Transverse colon (tissue), 4 donors: Measurements from ENCODE around the gene CPD. TPM values are rescaled to one million over a fixed set of nuclear protein-coding genes. Genes with fewer than 3 reads are reported as not detected.

Experiments used
- DNase-seq: peaks from one replicate; pipeline ENCODE4 v3.0.0-alpha.2; 2019
- H3K27ac ChIP-seq, 4 donors: fragments of 200-600 bp; sonication (generic); 2 replicates each; pipeline ENCODE4 v1.5.1; 2016 to 2018; ENCODE audit warnings: inconsistent platforms in 4 of 4
- H3K27me3 ChIP-seq: fragments of 200-600 bp; sonication (generic); 2 replicates; pipeline ENCODE4 v1.5.1; 2017; ENCODE audit warnings: inconsistent platforms
- H3K36me3 ChIP-seq, 4 donors: fragments of 200-600 bp; sonication (generic); 2 replicates each; pipeline ENCODE4 v1.5.1; 2017 to 2019; ENCODE audit warnings: inconsistent platforms in 4 of 4
- H3K4me1 ChIP-seq, 4 donors: fragments of 200-600 bp; sonication (generic); 2 replicates each; pipeline ENCODE4 v1.5.1; 2017 to 2020; ENCODE audit warnings: inconsistent platforms in 4 of 4
- H3K4me3 ChIP-seq, 4 donors: fragments of 200-600 bp; sonication (generic); 1 replicate in 1 of 4; 2 replicates in 3 of 4; pipeline versions ENCODE4 v1.5.1 to v1.6.1; 2017 to 2019; ENCODE audit warnings: inconsistent platforms in 4 of 4
- H3K9me3 ChIP-seq, 2 donors: fragments of 200-600 bp; sonication (generic); 2 replicates each; pipeline ENCODE4 v1.5.1; 2017 to 2019; ENCODE audit warnings: inconsistent platforms in 2 of 2
- EP300 ChIP-seq: sonication (generic); formaldehyde crosslinking; IDR thresholded peaks from one replicate; pipeline ENCODE4 v1.6.1; 2017; ENCODE audit warnings: antibody characterized with exemption, low read depth
- POLR2A ChIP-seq: fragments of 450-650 bp; IDR thresholded peaks from one replicate; pipeline ENCODE4 v1.6.1; 2016; ENCODE audit warnings: antibody characterized with exemption, mild to moderate bottlenecking, moderate library complexity
- POLR2AphosphoS5 ChIP-seq, 3 donors: sonication (generic); formaldehyde crosslinking; IDR thresholded peaks; one replicate each; pipeline ENCODE4 v1.6.1; 2016; ENCODE audit warnings: antibody characterized with exemption in 3 of 3
- WGBS, 2 donors: methylation state at CpG; one replicate each; pipeline ENCODE4 v1.1.5; 2018; ENCODE audit warnings: low coverage in 1 of 2; 5-methylcytosine and 5-hydroxymethylcytosine counted together
- in situ Hi-C, 4 donors: fragments of 200-750 bp; cut with MboI; loops; one replicate each; pipeline versions ENCODE4 v1.15.0 to v1.15.1; 2017; ENCODE audit warnings: low sequenced_read_pairs in 3 of 4, low pct_ligation_motif_present in 1 of 4, low pct_unique_long_range_greater_than_20kb in 1 of 4
- intact Hi-C: fragments of 100-400 bp; cut with DNase I; formaldehyde crosslinking; loops from one replicate; pipeline ENCODE4 v1.15.1; 2023; ENCODE audit warnings: low total_unique reads
- total RNA-seq, 4 donors: library from RNA; depleted of rRNA; stranded (reverse); fragments of >200 nt; gene quantifications; one replicate each; pipeline ENCODE4 v1.1.0, GENCODE V29; 2016
- TF ChIP-seq, protein P1 (sequence below), 5 experiments: fragments of 200-600 bp in 3 of 5; fragments of 450-650 bp in 2 of 5; sonication (generic) in 3 of 5; IDR thresholded peaks; 1 replicate in 2 of 5; 2 replicates in 3 of 5; pipeline ENCODE4 v1.5.1; 2016 to 2017; ENCODE audit warnings: antibody characterized with exemption in 5 of 5, inconsistent platforms in 3 of 5, mild to moderate bottlenecking in 2 of 5, moderate library complexity in 1 of 5

The CPD gene
- total RNA-seq, 4 donors from 2014 or later: 92.0 to 488 (median 105) TPM

DNA sequence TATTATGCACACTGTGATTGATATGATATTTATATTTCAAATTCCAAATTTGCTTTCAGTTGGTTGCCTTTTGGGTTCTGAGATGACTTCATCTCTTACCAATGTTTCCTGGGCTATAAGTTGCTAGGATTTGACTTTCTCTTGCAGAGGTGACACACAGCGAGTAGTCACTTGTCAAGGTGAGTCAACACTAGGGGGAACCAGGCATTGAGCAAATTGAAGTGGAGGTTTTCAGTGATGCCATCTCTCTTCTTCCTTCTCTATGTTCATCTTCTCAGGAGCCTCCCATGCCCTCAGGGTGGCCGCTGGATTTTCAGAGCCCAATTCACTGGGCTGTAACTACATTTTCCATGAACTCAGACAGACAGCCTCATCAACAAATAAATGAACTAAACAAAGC is 6.0 kb upstream of the CPD start:
- Histone ChIP-seq H3K9me3 (no peaks in the 10 kb centered on the region), H3K36me3 (no peaks in the 10 kb centered on the region), H3K4me3 (no peak overlapping the region), H3K27me3 (no peaks in the 10 kb centered on the region), H3K4me1 (peaks cover 0 to 26% (median 13%) of the 10 kb centered on the region in 4 donors), H3K27ac (no peak overlapping the region)
- WGBS, 2 donors: 92 to 100% methylated on average over 1 to 2 of the region's 2 CpGs
- intact Hi-C loops (no loop called here), in situ Hi-C loops (no loop called here)
- no peak for TF ChIP-seq POLR2A
- TF ChIP-seq POLR2AphosphoS5 (IDR thresholded peaks at IDR 0.05): no peak
- TF ChIP-seq, protein P1, sequence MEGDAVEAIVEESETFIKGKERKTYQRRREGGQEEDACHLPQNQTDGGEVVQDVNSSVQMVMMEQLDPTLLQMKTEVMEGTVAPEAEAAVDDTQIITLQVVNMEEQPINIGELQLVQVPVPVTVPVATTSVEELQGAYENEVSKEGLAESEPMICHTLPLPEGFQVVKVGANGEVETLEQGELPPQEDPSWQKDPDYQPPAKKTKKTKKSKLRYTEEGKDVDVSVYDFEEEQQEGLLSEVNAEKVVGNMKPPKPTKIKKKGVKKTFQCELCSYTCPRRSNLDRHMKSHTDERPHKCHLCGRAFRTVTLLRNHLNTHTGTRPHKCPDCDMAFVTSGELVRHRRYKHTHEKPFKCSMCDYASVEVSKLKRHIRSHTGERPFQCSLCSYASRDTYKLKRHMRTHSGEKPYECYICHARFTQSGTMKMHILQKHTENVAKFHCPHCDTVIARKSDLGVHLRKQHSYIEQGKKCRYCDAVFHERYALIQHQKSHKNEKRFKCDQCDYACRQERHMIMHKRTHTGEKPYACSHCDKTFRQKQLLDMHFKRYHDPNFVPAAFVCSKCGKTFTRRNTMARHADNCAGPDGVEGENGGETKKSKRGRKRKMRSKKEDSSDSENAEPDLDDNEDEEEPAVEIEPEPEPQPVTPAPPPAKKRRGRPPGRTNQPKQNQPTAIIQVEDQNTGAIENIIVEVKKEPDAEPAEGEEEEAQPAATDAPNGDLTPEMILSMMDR (IDR thresholded peaks at IDR 0.05): no peak
- TF ChIP-seq EP300: no peak
- no peak for DNase-seq

GRCh38 chr17:30375661-30376060 is 3.1 kb upstream of the CPD start:
- in situ Hi-C loops (no loop called here), intact Hi-C loops (no loop called here)
- DNase-seq: no peak
- H3K4me3 ChIP-seq: no peak overlapping the region
- H3K36me3 ChIP-seq: no peaks in the 10 kb centered on the region
- peaks cover 2 to 33% (median 28%) of the 10 kb centered on the region in 4 donors for H3K4me1 ChIP-seq
- H3K9me3 ChIP-seq: no peaks in the 10 kb centered on the region
- no peaks in the 10 kb centered on the region for H3K27me3 ChIP-seq
- H3K27ac ChIP-seq: peak overlapping the region in 2 of 4 donors; percentile 32 to 59
- 84% methylated on average over 1 of the region's 1 CpG; no CpG with 5 or more reads in 1 of the 2 donors for WGBS, 2 donors
- TF ChIP-seq EP300: no peak
- no peak for TF ChIP-seq POLR2A
- TF ChIP-seq, protein P1 (IDR thresholded peaks at IDR 0.05): no peak
- TF ChIP-seq POLR2AphosphoS5 (IDR thresholded peaks at IDR 0.05): no peak

GRCh38 chr17:30376621-30377452 is 1.9 kb upstream of the CPD start:
- no peaks in the 10 kb centered on the region for H3K27me3 ChIP-seq
- 44 to 65% methylated on average over 9 to 12 of the region's 12 CpGs for WGBS, 2 donors
- no peaks in the 10 kb centered on the region for H3K36me3 ChIP-seq
- H3K4me3 ChIP-seq: no peak overlapping the region
- TF ChIP-seq, protein P1 (IDR thresholded peaks at IDR 0.05): no peak
- peak in 1 of 3 donors; percentile 8 for TF ChIP-seq POLR2AphosphoS5 (IDR thresholded peaks at IDR 0.05)
- H3K4me1 ChIP-seq: peaks cover 13 to 45% (median 38%) of the 10 kb centered on the region in 4 donors
- no peak for DNase-seq
- H3K9me3 ChIP-seq: no peaks in the 10 kb centered on the region
- intact Hi-C loops: no loop called here
- in situ Hi-C loops: no loop called here
- H3K27ac ChIP-seq: peak overlapping the region in 3 of 4 donors; percentile 20 to 59 (median 32)

- no peak for DNase-seq
- in situ Hi-C loops (no loop called here), intact Hi-C loops (no loop called here)
- no peak for TF ChIP-seq POLR2AphosphoS5 (IDR thresholded peaks at IDR 0.05)
- TF ChIP-seq, protein P1 (IDR thresholded peaks at IDR 0.05): no peak
- TF ChIP-seq EP300: no peak
- TF ChIP-seq POLR2A: no peak
- Histone ChIP-seq H3K9me3 (no peaks in the 10 kb centered on the region), H3K27ac (peak overlapping the region; percentile 93 to 96 (median 96)), H3K4me1 (peaks cover 17 to 54% (median 44%) of the 10 kb centered on the region in 4 donors), H3K4me3 (peak overlapping the region in 2 of 4 donors; percentile 79 to 91), H3K27me3 (no peaks in the 10 kb centered on the region), H3K36me3 (no peaks in the 10 kb centered on the region)
- 74 to 79% methylated on average over 10 to 11 of the region's 11 CpGs for WGBS, 2 donors
Observed at GRCh38 chr17:30377574-30378240, 1.0 kb upstream of the CPD start.
